ENCODE results near the gene ADAM33. TPM values are rescaled to one million over a fixed set of nuclear protein-coding genes. Genes with fewer than 3 reads are reported as not detected.

The ADAM33 gene
- total RNA-seq, 2 donors from 2014 or later = not detected

GRCh38 chr20:3647473-3647872 lies 34.3 kb downstream of the ADAM33 start:
- DNase-seq (ENCODE audit: low spot score) (no peak), ATAC-seq (no peak)
- Mint-ChIP-seq H3K27ac (no peak overlapping the region), H3K4me1 (ENCODE audit: low read depth in 2 of 2) (peaks cover 3 to 6% of the 10 kb centered on the region in 2 donors), H3K4me3 (no peak overlapping the region), H3K27me3 (no peaks in the 10 kb centered on the region), H3K36me3 (peaks cover 8% of the 10 kb centered on the region), H3K9me3 (no peaks in the 10 kb centered on the region)

GRCh38 chr20:3646651-3647050 lies 35.2 kb downstream of the ADAM33 start:
- no peak for DNase-seq (ENCODE audit: low spot score)
- H3K27me3 Mint-ChIP-seq = no peaks in the 10 kb centered on the region
- ATAC-seq = no peak
- H3K4me1 Mint-ChIP-seq (ENCODE audit: low read depth in 2 of 2) = peaks cover 0 to 3% of the 10 kb centered on the region in 2 donors
- H3K27ac Mint-ChIP-seq = no peak overlapping the region
- H3K36me3 Mint-ChIP-seq = peaks cover 13% of the 10 kb centered on the region
- no peaks in the 10 kb centered on the region for H3K9me3 Mint-ChIP-seq
- no peak overlapping the region for H3K4me3 Mint-ChIP-seq

DNA sequence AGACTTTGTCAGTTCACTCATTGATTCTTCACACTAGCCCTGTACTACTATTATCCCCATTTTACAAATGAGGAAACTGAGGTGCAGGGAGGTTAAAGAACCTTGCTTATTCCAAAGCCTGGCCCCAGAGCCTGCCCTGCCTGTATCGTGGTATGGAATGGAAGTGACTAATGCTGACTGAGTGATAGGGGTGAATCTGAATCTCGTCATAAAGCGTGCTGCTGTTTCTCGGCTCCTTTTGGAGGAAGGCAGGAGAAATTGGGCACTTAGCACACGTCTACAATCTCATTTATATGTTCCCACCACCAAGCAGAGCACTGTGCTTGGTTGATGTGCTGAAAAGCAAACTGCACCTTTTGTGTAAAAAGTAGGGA lies 35.8 kb downstream of the ADAM33 start:
- no peaks in the 10 kb centered on the region for H3K27me3 Mint-ChIP-seq
- H3K36me3 Mint-ChIP-seq = peaks cover 13% of the 10 kb centered on the region
- no peaks in the 10 kb centered on the region for H3K4me1 Mint-ChIP-seq (ENCODE audit: low read depth in 2 of 2)
- no peaks in the 10 kb centered on the region for H3K9me3 Mint-ChIP-seq
- H3K4me3 Mint-ChIP-seq = no peak overlapping the region
- ATAC-seq (no peak), DNase-seq (ENCODE audit: low spot score) (no peak)
- no peak overlapping the region for H3K27ac Mint-ChIP-seq

DNA sequence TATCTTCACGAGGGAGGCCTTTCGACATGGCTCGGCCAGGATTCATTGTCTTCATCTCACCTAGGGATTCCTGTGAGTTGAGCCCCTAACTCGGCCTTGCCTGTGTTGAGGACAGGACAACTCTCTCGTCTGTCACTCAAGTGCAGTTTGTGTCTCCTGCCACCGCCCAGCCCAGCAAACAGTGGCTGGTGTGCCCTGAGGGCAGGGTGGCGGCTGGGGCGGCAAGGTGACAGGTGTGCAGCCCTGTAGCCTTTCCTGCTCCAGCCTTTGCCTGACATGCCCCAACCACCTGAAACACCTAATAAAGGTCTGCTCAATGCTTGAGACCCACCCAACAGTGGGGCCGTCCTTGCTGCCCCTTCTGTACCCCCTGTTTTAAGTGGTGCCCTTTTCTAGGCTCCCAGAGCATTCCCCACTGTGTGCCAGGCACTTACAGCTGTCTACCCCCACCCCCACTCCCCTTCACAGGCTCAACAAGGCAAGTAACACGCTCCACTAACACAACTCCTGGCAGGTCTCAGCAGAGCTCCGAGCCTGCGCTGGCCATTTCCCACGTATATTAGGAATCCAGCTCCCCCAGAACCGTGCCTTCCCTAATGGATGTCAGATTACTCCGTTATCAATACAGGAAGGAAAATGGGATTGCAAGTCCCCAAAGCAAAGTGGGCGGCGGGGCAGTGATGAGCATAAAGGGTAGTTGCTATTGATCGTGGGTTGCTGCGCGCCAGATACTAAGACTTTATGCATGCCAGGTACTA lies 36.3 kb downstream of the ADAM33 start:
- Mint-ChIP-seq H3K4me1 (ENCODE audit: low read depth in 2 of 2) (no peaks in the 10 kb centered on the region), H3K27me3 (no peaks in the 10 kb centered on the region)

DNA sequence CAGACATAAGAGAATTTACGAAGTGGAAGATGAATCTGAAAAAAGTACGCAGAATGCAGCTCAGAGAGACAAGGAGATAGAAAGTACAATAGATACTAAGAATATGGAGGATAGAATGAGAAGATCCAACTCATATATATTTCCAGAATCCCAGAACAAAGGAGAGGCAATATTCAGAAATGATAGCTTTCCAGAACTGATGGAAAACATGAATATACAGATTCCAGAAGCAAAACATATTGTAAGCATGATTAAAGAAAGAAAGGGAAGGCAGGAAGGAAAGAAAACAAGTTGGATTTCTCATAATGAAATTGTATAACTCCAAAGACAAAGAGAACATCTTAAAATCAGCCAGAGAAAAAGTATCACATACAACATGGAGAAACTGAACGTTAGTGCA lies 41.6 kb downstream of the ADAM33 start:
- ATAC-seq (no peak), DNase-seq (ENCODE audit: low spot score) (no peak)
- Mint-ChIP-seq H3K4me3 (no peak overlapping the region), H3K36me3 (peaks cover 16% of the 10 kb centered on the region), H3K4me1 (ENCODE audit: low read depth in 2 of 2) (no peaks in the 10 kb centered on the region), H3K27ac (no peak overlapping the region), H3K27me3 (no peaks in the 10 kb centered on the region), H3K9me3 (no peaks in the 10 kb centered on the region)

More for the DNA sequence above, 36.3 kb downstream of the ADAM33 start:
- no peak for ATAC-seq
- H3K9me3 Mint-ChIP-seq = no peaks in the 10 kb centered on the region
- H3K27ac Mint-ChIP-seq = no peak overlapping the region
- no peak for DNase-seq (ENCODE audit: low spot score)
- no peak overlapping the region for H3K4me3 Mint-ChIP-seq
- H3K36me3 Mint-ChIP-seq = peaks cover 17% of the 10 kb centered on the region

GRCh38 chr20:3635346-3635745 lies 46.5 kb downstream of the ADAM33 start:
- no peaks in the 10 kb centered on the region for H3K4me1 Mint-ChIP-seq (ENCODE audit: low read depth in 2 of 2)
- H3K4me3 Mint-ChIP-seq = no peak overlapping the region
- H3K36me3 Mint-ChIP-seq = peaks cover 4% of the 10 kb centered on the region
- DNase-seq (ENCODE audit: low spot score) (no peak), ATAC-seq (no peak)
- H3K9me3 Mint-ChIP-seq = no peaks in the 10 kb centered on the region
- H3K27me3 Mint-ChIP-seq = no peaks in the 10 kb centered on the region
- H3K27ac Mint-ChIP-seq = no peak overlapping the region

DNA sequence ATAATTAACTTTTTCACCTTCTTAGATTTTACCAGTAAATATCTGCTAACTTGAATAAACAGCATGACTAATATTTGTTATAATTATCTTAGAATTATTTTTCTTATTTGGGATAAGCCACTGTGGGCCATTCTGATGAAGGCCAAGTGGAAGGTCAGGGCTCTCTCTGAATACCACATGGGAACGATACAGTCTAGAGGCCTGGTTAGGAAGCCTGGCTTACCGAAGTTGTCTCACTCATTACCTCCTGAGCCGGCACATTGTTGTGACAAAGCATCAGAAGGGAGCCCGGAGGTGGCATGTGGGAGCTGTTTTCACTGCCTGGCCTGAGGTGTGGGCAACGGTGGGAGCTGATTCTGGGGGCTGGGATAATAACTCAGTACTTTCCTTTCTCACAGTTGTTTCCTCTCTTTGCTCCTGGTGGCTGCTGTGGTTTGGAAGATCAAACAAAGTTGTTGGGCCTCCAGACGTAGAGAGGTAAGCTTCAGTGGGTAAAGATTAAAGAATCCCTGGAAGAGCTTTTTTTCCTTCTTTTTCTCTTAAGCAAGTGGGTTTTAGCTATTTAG lies 47.8 kb downstream of the ADAM33 start:
- H3K27ac Mint-ChIP-seq = no peak overlapping the region
- DNase-seq (ENCODE audit: low spot score) = no peak
- no peaks in the 10 kb centered on the region for H3K4me1 Mint-ChIP-seq (ENCODE audit: low read depth in 2 of 2)
- H3K4me3 Mint-ChIP-seq = no peak overlapping the region
- H3K9me3 Mint-ChIP-seq = no peaks in the 10 kb centered on the region
- H3K36me3 Mint-ChIP-seq = peaks cover 6% of the 10 kb centered on the region
- no peak for ATAC-seq
- H3K27me3 Mint-ChIP-seq = no peaks in the 10 kb centered on the region

- Mint-ChIP-seq H3K36me3 (peaks cover 6% of the 10 kb centered on the region), H3K4me1 (ENCODE audit: low read depth in 2 of 2) (no peaks in the 10 kb centered on the region), H3K27me3 (no peaks in the 10 kb centered on the region), H3K27ac (no peak overlapping the region), H3K9me3 (no peaks in the 10 kb centered on the region), H3K4me3 (no peak overlapping the region)
- ATAC-seq (no peak), DNase-seq (ENCODE audit: low spot score) (no peak)
These were observed 49.4 kb downstream of the ADAM33 start for GRCh38 chr20:3632311-3633004.

GRCh38 chr20:3631534-3631933 lies 50.3 kb downstream of the ADAM33 start:
- Mint-ChIP-seq H3K27ac (no peak overlapping the region), H3K27me3 (no peaks in the 10 kb centered on the region), H3K36me3 (peaks cover 12% of the 10 kb centered on the region), H3K4me3 (no peak overlapping the region), H3K9me3 (no peaks in the 10 kb centered on the region), H3K4me1 (ENCODE audit: low read depth in 2 of 2) (no peaks in the 10 kb centered on the region)
- no peak for DNase-seq (ENCODE audit: low spot score)
- ATAC-seq = no peak

DNA sequence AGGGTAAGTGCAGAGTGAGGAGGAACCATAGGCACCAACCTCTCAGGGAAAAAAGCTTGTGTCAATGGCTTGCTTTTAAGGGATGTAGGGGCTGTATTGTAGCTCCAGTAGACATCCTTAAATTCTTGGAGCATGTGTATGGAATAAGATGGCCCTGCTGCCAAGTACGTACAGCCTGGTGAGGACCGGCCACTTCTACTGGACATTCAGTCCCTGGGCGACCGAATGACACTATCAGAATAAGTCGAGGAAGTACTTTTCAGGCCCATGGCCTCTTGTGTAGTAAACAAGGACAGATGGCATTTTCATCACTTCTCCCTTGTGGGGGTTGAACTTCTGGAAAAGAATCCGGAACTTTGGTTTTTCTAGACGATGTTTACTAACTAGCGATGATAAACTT lies 51.4 kb downstream of the ADAM33 start:
- H3K27ac Mint-ChIP-seq = no peak overlapping the region
- ATAC-seq (peak in 1 of 2 donors; percentile 20), DNase-seq (ENCODE audit: low spot score) (no peak)
- no peaks in the 10 kb centered on the region for H3K9me3 Mint-ChIP-seq
- no peak overlapping the region for H3K4me3 Mint-ChIP-seq
- no peaks in the 10 kb centered on the region for H3K27me3 Mint-ChIP-seq
- H3K36me3 Mint-ChIP-seq = peaks cover 12% of the 10 kb centered on the region
- H3K4me1 Mint-ChIP-seq (ENCODE audit: low read depth in 2 of 2) = no peaks in the 10 kb centered on the region

DNA sequence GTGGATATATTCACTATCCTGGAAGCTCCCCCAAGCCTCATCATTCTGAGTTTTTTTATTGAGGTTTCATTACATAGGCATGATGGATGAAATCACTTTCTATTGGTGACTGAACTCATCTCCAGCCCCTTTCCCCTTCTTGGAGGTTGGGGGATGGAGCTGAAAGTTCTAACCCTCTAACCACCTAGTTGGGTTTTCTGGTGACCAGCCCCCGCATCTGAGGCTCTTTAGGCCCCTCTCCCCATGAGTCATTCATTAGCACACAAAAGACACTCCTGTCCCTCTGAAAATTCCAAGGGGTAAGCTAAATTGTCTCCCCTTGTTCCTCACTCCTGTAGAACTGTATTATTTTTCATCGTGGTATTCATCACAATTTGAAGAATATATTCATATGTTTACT lies 51.9 kb downstream of the ADAM33 start:
- no peaks in the 10 kb centered on the region for H3K4me1 Mint-ChIP-seq (ENCODE audit: low read depth in 2 of 2)
- no peak overlapping the region for H3K27ac Mint-ChIP-seq
- DNase-seq (ENCODE audit: low spot score) = no peak
- no peaks in the 10 kb centered on the region for H3K9me3 Mint-ChIP-seq
- H3K27me3 Mint-ChIP-seq = no peaks in the 10 kb centered on the region
- no peak overlapping the region for H3K4me3 Mint-ChIP-seq
- ATAC-seq = no peak
- peaks cover 12% of the 10 kb centered on the region for H3K36me3 Mint-ChIP-seq

GRCh38 chr20:3628502-3629314 lies 53.1 kb downstream of the ADAM33 start:
- no peaks in the 10 kb centered on the region for H3K9me3 Mint-ChIP-seq
- ATAC-seq = no peak
- no peak overlapping the region for H3K27ac Mint-ChIP-seq

GRCh38 chr20:3627476-3627875 lies 54.3 kb downstream of the ADAM33 start:
- H3K27ac Mint-ChIP-seq = no peak overlapping the region
- H3K4me1 Mint-ChIP-seq (ENCODE audit: low read depth in 2 of 2) = no peaks in the 10 kb centered on the region
- no peak for ATAC-seq
- H3K9me3 Mint-ChIP-seq = no peaks in the 10 kb centered on the region
- peaks cover 12% of the 10 kb centered on the region for H3K36me3 Mint-ChIP-seq
- no peaks in the 10 kb centered on the region for H3K27me3 Mint-ChIP-seq
- no peak for DNase-seq (ENCODE audit: low spot score)
- H3K4me3 Mint-ChIP-seq = no peak overlapping the region

More at GRCh38 chr20:3628502-3629314, 53.1 kb downstream of the ADAM33 start:
- no peak overlapping the region for H3K4me3 Mint-ChIP-seq
- H3K4me1 Mint-ChIP-seq (ENCODE audit: low read depth in 2 of 2) = no peaks in the 10 kb centered on the region
- no peaks in the 10 kb centered on the region for H3K27me3 Mint-ChIP-seq
- no peak for DNase-seq (ENCODE audit: low spot score)
- H3K36me3 Mint-ChIP-seq = peaks cover 12% of the 10 kb centered on the region

DNA sequence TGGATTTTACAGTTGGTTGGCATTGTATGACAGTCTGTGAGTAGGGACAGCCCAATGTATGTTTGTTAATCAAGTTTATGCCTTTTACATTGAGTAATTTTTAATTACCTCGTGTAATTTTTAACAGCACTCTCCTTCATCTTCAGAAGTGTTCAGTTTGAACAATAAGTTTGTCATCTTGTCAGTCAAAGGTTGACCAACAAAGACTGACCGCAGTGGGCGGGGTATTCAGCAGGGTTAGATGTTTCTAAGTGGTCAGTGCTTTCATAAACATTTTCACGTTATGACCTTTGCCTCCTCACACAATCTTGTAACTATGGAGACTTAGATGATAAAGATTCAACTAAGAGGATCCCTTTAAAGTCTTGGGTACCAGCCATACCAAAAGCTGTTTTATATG lies 59.4 kb downstream of the ADAM33 start:
- ATAC-seq (no peak), DNase-seq (ENCODE audit: low spot score) (no peak)
- no peaks in the 10 kb centered on the region for H3K9me3 Mint-ChIP-seq
- H3K4me3 Mint-ChIP-seq = no peak overlapping the region
- no peaks in the 10 kb centered on the region for H3K27me3 Mint-ChIP-seq
- H3K27ac Mint-ChIP-seq = no peak overlapping the region
- peaks cover 5% of the 10 kb centered on the region for H3K36me3 Mint-ChIP-seq
- H3K4me1 Mint-ChIP-seq (ENCODE audit: low read depth in 2 of 2) = no peaks in the 10 kb centered on the region
